Pons (tissue), 1 donor: ENCODE measurements around the gene SPAG4.
A peak's percentile ranks its signal among the peaks of the same experiment; 100 is the strongest.

Experiments
- DNase-seq: peaks from one replicate; pipeline ENCODE4 v3.0.0-alpha.2; 2016; ENCODE audit warnings: low spot score

SPAG4 gene, protein sequence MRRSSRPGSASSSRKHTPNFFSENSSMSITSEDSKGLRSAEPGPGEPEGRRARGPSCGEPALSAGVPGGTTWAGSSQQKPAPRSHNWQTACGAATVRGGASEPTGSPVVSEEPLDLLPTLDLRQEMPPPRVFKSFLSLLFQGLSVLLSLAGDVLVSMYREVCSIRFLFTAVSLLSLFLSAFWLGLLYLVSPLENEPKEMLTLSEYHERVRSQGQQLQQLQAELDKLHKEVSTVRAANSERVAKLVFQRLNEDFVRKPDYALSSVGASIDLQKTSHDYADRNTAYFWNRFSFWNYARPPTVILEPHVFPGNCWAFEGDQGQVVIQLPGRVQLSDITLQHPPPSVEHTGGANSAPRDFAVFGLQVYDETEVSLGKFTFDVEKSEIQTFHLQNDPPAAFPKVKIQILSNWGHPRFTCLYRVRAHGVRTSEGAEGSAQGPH

DNA sequence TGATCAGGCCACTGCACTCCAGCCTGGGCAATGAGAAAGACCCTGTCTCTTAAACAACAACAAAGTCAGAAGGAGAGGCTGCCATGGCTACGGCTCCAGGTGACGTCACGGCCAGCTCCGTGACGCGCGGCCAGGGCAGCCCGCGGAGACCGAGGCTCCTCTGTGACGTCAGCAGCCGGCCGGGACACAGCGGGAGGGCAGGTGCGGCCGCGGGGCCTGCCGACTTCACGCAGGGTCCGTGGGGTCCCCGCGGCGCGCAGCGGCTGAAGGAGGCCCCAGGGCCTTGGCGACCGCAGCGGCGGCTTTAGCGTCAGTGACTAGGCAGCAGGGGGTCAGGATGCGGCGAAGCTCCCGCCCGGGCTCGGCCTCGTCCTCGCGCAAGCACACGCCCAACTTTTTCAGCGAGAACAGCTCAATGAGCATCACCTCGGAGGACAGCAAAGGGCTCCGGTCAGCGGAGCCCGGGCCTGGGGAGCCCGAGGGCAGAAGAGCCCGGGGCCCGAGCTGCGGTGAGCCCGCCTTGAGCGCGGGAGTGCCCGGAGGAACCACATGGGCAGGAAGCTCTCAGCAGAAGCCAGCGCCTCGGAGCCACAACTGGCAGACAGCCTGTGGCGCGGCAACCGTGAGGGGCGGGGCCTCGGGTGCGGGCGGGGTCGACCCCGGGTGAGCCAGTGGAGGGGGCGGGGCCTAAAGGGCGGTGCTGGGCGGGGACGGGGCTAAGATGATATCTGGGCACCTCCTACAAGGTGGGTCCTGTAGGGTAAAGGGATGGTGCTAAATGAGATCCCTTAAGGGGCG, at the start of gene SPAG4:
Gene SPAG4 (plus strand): TSS at position 163 of the 798 bp plus-strand sequence. CDS start 175 bp downstream, at position 338.
- DNase-seq: peak; percentile 97

- no peak for DNase-seq
These were observed 47.0 kb upstream of the SPAG4 start for GRCh38 chr20:35568645-35569044.

GRCh38 chr20:35571555-35571954, 44.1 kb upstream of the SPAG4 start:
- no peak for DNase-seq

- no peak for DNase-seq
These were observed 42.8 kb upstream of the SPAG4 start for GRCh38 chr20:35572838-35573237.

GRCh38 chr20:35575958-35576357, 39.7 kb upstream of the SPAG4 start:
- DNase-seq: no peak

GRCh38 chr20:35576816-35577215, 38.8 kb upstream of the SPAG4 start:
- DNase-seq: no peak

- DNase-seq: no peak
These were observed 37.2 kb upstream of the SPAG4 start for GRCh38 chr20:35578469-35578868.

DNA sequence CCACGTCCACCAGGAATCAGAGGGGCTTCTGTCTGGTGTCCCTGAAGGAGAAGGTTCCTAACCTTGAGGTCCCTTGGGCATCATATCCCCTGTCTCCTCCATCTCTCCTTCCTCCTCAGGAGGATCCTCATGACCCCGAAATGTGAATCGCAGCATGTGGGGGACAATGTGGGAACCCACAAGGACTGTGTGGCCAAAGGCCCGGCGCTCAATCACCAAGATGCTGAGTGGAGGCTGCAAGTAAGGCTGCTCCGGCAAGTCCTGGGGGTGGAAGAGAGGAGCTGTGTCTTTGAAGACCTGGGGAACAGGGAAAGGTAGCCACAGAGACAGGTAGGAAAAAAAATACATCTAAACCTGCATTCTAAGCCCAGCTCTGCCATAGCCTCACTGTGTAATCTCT, 36.4 kb upstream of the SPAG4 start:
- no peak for DNase-seq

- DNase-seq: no peak
These were observed 33.5 kb upstream of the SPAG4 start for GRCh38 chr20:35582131-35582530.

DNA sequence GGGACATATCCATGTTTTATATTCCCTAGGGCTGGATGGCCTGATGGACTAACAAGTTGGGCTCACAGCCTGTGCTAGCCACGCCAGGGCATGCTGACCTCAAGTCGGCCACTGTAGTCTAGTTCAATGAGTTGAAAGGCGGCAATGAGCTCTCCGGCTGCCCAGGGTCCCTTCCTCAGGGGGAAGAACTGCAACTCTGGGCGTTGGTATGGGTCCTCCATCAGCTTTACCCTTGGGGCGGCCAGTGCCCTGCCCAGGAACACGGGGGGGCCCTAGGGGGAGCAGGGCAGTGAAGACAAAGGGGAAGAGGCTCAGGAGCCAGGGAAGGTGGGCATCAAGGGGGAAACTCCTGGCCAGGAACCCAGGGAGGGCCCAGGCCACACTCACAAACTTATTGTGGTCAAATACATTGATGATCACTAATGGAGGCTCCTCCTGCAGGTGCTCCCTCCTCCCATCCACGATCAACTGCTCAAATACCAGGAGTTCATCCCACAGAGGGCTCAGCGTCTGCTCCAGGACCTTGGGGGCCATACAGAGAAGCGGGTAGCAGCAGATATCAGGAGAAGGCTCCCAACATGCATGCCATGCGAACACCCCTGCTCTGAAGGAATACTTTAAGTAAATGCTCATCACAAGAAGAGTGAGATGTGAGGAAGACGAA, 32.8 kb upstream of the SPAG4 start:
- DNase-seq: no peak

DNA sequence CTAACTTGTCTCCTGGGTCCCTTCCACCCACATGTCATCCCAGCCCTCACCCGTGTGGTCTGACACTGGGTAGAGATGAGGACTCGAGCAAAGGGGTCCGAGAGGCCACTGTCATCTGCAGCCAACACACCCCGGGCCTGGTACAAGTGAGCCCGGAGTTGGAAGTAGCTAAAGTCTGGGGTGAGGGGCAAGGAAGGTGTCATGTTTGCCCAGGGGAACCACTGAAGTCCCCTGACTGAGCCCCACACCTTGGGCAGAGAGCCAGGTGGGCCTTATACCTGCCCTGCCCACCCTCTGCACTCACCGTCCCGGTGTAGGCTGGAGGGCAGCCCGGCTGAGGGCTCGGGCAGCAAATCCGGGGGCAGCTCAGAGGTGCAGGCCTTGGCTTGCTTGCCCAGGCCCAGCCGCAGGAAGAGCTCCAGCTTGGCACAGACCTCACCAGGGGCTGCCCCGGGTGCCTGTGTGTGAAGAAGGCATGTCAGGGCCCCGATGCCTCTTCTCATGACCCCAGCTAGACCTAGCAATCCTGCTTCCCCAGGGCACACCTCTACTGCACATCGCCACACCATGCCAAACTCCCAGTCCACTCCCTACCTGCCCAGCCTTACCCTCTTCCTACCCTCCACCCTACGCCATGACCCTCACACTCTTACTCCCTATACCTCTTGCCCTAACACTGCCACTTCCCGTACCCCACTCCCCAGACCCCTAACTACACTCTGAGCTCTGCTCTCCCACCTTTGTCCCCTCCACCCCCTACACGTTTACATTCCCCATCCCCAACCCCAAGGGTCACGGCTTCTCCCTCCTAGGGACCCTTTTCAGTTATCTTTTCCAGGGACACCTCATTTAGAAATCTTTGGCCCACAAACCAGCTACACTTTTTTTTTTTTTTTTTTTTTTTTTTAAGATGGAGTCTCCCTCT, 31.7 kb upstream of the SPAG4 start:
- DNase-seq: no peak

- no peak for DNase-seq
These were observed 28.7 kb upstream of the SPAG4 start for GRCh38 chr20:35586751-35587425.

GRCh38 chr20:35587436-35587835, 28.2 kb upstream of the SPAG4 start:
- DNase-seq: no peak

DNA sequence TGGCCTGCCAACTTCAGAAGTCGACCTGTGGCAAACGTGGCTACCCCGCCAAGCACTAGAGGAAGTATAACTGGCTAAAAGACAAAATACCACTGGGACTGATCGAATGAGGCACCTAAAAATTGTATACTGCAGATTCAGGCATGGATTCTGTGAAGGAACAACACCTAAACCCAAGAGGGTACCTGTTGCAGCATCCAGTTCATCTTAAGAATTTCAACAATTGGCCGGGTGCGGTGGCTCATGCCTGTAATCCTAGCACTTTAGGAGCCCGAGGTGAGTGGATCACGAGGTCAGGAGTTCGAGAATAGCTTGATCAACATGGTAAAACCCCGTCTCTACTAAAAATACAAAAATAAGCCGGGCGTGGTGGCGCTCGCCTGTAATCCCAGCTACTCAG, 27.2 kb upstream of the SPAG4 start:
- no peak for DNase-seq

GRCh38 chr20:35592339-35592974, 23.2 kb upstream of the SPAG4 start:
- DNase-seq: no peak

DNA sequence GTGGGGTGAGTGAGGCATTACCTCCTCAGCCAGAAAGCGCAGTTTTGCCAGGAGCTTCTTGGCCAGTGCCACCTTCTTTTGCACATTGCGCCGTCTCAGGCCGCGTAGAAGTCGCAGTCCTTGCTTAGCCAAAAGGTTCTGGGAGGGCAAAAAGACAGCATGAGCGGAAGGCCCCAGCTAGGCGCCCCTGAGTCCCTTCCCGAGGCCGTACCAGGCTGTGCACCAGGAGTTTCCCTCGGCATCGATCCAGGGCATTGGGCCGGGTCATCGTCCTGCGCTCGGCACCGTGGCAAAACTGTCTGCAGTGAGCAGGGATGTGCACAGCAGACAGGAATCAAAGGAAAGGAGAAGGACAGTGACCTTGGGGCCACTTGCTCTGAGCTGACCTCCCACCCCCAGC, 20.2 kb upstream of the SPAG4 start:
- DNase-seq: no peak

- DNase-seq: no peak
These were observed 19.7 kb upstream of the SPAG4 start for GRCh38 chr20:35595901-35596300.

- no peak for DNase-seq
These were observed 18.4 kb upstream of the SPAG4 start for GRCh38 chr20:35597186-35597585.

GRCh38 chr20:35598476-35598875, 17.2 kb upstream of the SPAG4 start:
- DNase-seq: no peak
